Measurements from ENCODE around the gene CACNA2D3.

The CACNA2D3 gene

DNA sequence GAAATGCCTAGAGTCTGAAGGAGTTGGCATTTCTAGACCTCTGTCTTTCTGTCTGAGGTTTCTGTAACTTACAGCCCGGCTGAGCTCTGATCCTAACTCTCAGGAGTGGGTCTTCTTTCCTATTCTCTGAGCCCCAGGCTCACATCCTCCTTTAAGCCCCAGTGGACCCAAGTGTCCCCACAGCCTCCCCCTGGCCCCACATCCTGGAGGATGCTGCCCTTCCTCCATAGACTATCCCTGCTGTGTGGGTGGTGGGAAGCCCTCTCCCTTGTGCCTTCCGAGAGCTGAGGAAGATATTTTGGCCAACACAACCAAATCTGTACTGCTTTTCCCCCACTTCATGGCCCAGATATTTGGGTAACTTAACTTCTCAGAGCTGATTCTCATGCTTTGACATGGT is 654.2 kb downstream of the CACNA2D3 start:
- no peak for DNase-seq

DNA sequence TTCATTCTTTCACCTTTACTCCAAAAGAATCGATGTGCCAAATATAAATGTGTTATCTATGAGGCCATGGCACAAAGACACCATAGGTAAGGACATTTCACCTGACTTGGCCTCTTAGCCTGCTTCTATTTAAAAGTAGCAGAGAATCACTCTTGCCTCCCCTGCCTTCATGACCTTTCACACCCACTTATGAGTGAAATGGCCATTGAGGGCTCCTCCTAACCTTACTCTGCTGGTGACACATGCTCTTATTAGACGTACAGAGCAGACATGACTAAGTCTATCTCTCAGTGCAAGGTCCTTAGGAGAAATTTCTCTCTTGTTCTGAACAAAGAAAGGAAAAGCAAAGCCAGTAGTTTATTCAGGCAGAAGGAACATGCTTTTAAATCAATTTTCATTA is 654.8 kb downstream of the CACNA2D3 start:
- no peak for DNase-seq

DNA sequence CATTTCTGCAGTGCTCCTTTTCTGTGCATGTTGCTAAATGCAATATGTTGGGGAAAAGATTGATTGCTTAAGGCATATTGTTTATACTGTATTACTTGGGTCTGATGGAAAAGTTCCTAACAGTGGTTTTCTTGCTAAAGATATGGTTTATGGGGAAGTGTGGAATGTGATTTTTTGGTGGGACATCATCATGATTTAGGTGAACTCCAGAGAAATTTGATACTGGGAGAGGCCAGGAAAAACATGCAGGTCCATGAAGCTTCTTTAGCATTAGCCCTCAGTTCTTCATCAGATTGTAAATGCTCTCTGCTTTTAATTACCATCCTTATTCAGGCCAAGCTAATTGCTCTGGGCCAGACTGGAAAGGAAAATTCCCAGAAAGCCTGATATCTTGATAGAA is 658.0 kb downstream of the CACNA2D3 start:
- DNase-seq = no peak

DNA sequence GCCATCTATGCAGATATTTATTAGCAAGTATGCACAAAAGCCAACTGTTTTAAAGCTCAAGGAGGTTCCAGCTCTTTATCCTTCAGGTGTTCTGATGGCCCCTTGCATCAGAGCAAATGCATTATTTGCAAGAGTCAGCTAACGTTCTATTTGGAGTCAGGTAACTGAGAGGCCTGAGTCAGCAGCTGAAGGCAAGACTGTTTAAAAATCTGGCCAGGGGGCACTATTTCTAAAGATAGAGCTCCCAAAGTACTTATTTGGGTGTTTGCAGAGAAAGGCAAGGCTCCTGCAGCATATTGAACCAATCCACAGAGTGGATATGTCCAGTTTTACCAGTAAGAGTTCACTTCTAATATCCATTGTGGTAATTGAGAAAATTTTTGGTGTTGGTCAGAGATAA is 659.4 kb downstream of the CACNA2D3 start:
- no peak for DNase-seq

DNA sequence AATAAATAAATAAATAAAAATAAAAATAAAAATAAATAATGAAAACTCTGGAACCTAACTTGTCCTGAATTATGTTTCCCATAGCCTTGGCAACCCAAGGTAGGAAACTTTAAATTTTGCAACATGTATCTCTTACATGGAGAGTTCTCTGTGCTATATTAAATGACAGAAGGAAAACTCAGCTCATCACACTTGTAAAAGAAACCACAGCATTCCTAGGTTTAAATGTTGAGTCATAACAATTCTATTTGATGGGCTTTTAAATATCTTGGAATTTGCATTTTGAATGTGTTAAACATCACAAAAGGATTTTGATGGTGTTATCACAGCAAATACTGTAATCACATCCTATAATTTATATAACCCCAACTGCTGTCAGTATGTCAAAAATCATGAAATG is 661.3 kb downstream of the CACNA2D3 start:
- DNase-seq = no peak

DNA sequence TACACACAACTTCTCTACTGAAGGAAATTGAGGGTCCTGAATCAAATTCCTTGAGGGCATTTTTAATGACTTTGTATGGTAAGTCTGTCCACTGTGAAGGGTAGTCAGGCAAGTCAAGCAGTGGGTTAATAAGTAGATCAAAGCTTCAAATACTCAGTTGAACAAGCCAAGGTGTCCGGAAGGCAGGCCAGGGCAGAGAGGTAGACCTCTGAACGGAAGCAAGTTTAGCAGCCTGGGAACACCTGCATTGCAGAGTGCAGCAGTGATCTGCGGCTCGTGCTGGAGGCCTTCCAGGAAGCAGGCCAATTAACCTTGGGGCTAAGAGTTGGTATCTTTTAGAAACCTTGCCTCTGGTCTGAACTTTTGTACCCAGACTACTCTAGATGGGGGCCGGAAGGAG is 661.7 kb downstream of the CACNA2D3 start:
- DNase-seq = no peak

DNA sequence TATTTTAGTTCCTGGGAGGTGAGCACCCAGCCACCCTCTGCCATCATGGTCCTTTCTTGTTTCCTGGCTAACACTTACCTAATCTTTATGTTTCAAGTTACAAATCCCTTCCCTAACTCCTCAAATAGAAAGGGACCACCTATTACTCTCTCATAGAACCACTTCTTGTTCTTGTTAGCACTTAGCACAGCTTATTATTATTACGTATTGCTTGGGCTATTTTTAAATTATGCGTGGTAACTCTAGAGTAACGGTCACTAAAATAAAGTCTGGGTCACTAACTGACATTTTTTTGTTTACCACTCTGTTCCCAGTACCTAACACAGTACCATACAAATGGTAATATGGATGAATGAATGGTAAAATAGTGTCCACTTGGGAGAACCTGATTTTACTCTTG is 663.6 kb downstream of the CACNA2D3 start:
- DNase-seq = no peak

DNA sequence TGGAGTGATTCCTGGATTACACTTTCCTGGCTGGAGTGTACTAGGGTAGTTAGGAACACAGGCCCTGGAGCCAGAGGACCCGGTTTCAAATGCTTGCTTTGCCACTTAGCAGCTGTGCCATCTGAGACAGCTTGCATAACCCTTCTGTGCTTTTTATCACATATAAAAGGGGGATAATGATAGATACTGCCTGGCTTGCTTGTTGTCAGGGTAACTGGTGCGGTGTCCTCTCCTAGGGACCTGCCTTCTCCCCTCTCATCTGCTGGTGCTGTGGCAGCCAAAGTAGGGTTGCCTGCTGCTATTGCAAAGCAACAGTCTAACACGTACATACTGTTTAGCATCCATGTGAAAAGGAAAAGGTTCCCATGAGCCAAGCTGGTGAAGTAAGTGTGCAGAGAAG is 667.7 kb downstream of the CACNA2D3 start:
- DNase-seq = no peak

DNA sequence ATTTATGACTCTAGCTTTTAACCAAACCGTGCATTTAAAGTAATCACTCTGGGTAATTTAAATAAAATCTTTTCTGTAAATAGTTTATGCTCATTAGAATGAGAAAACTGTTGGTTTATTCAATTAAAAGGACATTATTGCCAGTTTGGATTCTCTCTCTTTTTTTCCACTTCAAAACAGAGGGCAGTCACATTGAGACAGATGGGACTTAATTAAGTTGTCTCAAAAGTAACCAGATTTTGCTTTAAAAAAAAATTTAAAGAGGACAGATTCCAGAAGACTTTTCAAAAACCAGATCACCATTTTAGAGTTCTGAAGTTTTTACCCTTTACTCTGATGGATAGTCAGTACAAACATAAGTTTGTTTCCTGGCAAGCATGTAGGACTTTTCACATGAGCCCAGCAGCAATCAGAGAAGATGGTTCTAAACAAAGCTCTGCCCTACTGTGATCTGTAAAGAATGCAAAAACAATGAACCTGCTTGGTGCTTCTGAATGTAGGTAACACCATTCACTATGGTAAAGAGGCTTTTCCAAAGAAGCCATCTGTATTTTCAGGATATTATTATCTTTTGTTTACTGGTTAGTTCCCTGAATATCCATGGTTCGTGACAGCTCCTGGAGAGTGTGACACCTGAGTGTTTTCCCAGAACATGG is 669.3 kb downstream of the CACNA2D3 start:
- no peak for DNase-seq

DNA sequence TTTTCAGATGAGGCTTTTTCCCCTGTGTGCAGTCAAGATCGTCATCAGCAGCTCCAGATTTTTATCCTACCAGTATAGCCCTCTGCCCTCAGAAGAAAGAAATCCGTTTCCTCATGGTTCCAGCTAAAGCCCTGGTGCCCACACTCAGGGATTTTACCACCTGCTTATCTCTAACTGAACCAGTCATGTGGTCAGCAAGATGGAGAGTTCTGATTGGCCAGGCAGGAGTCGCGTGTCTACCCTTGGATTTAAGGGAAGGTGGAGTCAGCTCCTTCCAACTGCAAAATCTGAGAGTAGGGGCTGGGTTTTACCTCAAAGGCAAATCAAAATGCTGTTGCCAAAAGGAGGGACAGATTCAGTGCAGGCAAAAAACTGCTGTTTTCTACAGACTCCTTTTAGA is 670.2 kb downstream of the CACNA2D3 start:
- no peak for DNase-seq

DNA sequence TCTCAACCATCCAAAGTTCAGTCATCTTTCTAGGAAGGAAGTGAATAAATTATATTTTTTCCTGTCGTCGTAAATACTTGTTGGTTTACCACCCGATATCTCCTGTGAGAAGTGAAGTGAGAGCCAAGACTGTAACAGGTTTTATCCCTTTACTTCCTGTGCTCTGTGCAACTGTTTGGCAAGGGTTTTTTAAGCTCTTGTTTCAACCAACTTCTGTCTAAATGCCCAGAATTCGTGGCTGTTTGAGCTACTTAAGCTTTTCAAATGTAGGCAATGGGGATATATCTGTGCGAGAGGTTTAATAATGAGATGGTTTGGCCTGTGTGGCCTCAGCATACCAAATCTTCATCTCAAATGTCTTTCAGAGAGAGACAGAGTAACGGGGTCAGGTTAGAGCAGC is 670.8 kb downstream of the CACNA2D3 start:
- no peak for DNase-seq

DNA sequence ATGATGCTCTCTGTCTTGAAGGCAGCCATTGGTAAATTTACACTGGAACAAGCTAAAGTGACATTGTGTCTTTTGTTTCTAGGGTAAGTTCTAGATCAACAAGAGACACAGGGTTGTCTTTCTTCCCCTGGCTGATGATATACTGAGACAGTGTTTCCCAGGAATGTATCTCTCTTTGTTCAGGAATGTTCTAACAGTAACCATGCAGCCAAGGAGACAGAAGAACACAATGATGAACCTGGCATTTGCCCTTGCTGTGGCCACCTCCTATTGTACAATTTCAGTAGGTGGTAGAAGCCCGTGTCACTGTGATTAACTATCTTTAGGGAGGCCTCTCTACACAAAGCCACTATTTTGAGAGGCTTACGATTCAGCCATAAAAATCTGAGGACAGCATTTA is 674.8 kb downstream of the CACNA2D3 start:
- DNase-seq = no peak

DNA sequence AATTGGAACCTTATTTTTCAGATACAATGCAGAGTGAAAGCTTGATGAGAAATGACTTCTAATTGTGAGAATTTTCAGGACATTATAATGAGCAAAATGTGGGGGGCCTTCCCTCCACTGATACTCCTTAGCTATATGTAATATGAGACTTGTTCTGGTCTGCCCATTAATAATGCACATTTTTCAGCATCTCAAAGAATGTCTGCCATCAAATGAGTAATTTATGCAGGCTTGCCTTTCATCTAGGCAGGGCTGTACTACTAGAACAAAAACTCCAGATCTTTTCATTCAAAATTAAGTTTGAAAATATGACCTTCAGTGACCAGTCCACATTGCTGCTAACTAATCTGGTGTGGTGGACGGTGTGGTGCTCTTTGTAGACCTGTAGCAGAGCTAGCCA is 678.1 kb downstream of the CACNA2D3 start:
- no peak for DNase-seq

DNA sequence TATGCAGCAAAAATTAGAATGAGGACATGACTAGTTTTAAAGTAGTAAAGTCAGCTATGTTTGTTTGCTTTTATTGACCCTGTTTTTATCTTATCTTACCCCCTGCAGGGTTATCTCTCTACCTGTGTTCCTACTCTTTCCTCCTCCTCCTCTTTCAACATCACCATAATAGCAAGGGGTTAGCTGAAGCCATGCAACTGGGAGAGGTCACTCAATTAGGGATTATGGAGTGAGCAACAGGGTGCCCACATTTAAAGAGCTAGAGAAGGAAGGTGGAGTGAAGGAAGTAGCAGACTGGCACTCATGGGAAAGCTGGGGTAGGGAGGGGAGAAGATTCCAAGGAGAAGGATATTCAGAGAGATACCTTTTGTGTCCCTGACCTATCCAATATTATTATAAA is 679.6 kb downstream of the CACNA2D3 start:
- no peak for DNase-seq

DNA sequence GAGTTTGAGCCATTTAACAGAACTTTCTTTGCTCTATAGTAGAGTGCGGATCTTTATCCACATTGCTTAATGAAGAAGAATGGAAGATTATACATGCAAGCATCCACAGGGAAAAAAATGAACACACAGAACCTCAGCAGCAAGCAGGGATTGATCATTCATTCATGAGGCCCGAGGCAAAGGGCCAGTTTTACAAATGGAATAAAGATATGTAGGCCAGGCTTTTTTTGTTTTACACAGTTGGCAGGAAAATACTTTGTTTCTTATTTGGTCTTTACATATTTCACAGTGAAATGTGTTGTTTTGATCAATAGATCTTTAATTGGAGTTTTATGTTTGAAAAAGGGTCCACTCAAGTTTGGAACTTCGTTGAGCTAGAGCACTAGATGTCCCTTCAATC is 688.0 kb downstream of the CACNA2D3 start:
- DNase-seq = no peak

DNA sequence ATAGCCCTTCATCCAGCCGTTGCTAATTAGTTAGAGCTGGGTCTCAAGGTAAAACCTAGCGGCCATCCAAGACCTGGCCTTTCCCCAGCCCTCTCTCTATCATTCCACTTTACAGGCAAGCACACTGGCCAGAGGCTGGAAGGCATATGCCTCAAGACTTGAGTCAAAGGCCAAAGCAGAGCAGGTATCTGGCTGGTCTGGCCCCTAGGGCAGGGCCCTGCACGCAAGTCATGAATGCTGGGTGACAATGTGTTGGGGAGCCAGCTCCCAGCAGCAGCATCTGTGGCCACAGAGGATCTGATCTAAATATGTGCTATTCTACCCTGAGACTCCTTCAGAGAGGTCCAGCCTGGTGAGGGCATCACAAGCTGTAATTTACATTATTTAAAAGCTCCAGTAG is 691.9 kb downstream of the CACNA2D3 start:
- DNase-seq = no peak

DNA sequence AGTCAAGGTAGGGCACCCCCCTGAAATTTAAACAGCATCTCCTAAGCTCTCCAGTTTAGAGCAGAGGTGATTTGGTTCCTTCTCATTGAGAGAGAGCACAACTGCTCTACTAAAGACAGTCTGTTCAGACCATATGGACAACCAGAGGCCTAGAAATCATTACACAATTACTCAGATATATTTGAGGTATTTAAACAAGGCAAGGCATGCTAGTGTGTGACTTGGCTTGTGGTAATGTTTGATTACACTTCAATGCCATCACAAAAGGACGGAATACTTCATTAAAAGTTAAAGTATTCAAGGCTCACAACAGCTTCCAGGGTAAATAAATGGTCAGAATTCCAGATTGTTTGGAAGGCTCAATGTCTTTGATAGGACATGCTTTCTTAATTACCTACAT is 695.3 kb downstream of the CACNA2D3 start:
- DNase-seq = no peak

DNA sequence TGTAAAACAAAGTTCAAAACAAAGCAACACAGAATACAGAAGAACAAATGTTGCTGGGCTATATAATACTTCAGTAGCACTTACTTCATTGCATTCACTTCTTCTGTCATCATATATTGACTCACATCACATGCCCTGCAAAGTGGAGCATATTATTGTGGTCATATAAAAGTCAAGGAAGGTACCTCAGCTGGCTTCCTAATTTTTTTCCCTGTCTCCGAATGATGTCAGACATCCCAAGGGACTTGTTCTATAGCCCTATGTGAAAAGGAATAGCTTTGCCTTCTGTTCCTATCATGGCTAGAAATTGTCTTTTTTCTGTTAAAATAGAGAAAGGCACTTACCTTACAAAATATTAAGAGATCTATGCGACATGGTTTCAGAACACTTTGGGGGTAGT is 696.1 kb downstream of the CACNA2D3 start:
- DNase-seq = no peak

DNA sequence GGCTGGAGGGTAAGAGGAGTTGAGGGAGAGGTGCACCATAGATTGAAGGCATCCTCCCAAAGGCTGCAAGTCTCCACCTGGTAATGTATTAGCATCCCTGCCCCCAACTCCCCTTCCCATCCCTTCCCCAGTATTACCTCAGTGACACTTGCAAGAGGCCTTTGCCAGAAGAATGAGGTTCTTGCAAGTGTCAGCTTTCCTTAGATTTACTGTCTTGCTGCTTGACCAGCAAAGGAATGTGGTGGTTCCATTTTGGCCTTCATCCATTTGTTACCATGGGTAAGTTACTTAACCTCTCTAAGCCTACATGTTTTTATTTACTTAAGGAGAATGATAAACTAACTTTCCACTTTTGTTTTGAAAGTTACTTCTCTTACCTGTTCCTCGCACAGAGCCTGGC is 696.6 kb downstream of the CACNA2D3 start:
- no peak for DNase-seq

DNA sequence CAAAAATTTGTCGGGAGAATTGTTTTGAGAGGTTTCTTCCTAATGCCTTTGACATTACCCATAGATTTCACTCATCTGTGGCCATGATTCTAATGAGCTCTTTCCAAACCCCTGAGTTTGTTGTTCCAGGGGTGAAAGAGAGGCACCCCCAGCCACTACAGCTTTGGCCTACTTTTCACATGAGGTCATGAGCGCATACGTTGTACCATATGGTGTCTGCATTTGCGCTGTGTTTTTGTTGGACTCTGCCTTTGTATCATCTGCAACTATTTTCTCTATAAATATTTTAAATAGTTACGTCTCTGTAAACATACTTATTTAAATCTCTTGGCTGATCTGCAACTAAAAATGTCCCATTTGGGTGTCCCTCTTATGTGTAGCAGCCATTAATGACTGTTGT is 697.6 kb downstream of the CACNA2D3 start:
- no peak for DNase-seq

DNA sequence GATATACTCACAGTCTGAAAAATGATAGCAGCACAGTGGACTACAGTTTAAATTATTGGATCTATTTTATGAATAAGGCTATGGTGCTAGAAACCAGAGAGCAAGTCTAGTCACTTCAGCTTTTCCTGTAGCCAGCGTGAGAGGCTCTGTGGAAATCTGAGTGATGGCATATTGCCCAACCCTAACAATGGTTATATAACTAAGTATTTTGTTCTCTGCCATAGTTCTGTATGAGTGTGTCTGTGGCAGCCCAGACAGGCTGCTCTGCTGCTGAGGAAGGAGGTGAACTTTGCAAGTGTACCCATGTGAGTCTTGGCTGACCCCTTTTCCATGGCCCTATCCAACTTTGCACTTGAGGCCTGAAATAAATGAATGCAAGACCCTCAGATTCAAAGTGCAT is 699.9 kb downstream of the CACNA2D3 start:
- DNase-seq = no peak

DNA sequence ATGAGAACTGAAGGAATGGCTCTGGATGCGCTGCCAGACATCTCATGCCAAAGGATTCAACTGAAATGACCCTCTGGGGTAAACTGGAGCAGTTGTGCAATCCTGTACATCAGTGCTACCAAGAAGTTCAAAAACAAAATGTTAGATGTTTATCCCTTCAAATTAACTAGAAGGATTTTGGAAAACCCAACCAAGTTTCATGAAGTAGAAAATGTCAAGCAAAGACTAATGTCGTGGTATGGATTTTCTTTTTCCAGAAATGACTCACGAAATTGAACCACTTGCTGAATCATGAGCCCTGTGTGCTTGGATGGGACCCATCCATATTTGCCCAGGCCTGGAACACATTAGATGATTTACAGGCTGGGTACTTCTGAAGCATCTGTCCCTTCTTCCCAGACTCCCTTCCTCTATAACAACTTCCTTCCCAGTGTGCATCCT is 703.9 kb downstream of the CACNA2D3 start:
- DNase-seq = no peak

DNA sequence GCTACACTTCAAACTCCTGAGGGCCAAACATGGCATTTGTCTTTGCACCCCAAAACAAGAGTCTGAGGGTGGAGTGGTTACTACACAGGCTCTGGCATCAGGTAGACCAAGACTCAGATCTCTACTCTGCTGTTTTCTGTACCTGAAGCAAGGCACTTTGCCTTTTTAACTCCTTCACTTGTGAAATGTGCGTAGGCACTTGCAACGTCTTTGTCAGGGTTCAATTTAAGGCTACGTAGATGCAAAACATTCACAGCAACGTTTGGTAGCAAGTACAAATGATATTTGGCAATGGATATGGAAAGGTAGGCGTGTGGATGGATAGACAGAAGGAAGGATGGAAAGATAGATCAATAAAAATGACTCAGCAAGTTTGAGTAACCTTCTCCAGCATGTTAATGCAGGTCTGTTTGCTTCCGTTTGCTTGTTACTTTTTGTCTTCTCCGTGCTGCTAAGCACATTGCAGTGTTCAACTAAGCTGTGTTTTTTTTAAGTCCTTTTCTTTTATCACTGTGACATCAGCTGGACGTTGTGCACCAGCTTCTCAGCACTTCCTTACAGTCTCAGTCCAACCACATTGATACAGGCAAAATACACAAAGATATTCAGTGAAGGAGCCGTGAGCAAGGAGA is 704.8 kb downstream of the CACNA2D3 start:
- no peak for DNase-seq

DNA sequence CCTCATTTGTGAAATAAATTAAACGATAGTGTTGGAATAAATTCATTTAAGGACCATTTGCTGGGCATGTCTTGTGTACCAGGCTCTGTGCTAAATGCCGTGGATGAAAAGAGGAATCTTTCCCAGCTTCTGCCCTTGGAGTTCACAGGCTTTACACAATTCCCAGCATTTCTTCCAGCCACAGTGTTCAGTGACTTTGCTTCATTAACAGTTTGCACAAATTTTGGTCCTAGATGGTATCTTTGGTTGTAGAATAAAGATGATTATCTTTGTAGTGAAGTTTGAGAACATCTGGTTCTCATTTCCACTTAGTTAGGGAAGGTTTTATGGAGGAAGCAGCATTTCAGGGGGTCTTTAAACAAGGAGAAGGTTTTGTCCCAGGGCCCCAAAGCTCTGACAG is 705.4 kb downstream of the CACNA2D3 start:
- no peak for DNase-seq

DNA sequence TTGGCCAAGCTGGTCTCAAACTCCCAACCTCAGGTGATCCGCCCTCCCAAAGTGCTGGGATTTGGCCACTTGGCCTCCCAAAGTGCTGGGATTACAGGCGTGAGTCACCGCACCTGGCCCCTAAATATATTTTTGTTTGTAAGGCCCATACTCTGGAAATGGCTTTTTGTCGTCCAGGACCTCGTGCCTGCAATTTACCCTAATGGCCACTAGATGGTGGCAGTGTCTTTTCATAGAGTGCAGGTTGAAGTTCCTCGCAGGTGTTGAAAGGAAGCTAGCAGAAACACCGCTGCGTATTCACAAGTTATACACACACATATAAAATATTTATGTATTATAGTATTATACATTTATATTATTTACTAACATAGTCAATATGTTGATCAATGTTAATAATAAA is 708.3 kb downstream of the CACNA2D3 start:
- no peak for DNase-seq
